ENCODE data around the gene MRPS18A. TPM values are rescaled to one million over a fixed set of nuclear protein-coding genes. Genes with fewer than 3 reads are reported as not detected.

The MRPS18A gene
- total and polyA plus RNA-seq, 9 of the 15 experiments (the other 6 are each of a cell fraction or from before 2014, with no cell fraction given), result 87.5 to 243 (median 125) TPM

DNA sequence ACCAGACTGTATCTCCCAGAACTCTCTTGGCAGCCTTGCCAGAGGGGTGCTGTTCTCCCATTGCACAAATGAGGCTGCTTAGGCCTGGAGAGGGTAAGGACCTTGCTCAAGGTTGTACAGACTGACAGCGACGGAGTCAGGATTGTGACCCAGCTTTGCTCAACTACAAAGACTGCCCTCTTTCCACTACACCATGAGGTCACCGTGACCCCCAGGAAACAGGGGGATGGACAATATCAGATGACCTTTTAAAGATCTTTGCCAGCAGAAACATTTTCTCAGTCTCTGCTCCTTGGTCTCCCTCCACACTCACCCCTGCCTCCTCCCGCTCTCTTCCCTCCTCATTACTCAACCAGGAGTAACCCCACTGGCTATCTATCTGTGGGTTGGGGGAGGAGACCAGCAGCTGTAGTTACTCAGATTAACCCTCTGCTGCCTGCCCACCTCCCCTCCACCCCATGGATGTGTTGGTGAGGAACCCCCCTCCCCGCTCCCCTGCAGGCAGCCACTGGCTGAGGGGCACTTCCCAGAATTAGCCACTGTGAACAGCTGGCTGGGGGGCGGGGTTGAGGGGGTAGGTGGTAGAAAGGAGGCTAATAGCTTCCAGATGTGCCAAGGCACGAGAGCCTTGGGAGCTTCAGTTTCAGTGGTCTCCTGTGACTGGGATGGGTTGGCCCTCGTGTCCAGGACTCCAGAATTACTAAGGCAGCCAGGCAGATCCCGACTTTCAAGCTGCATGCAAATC is 26.9 kb upstream of the MRPS18A start:
- FAIRE-seq, result peak; percentile 69
- CTCF ChIA-PET (ENCODE audit: low intra/inter-chr PET ratio), result no interaction called here
- in situ Hi-C loops (cut with MboI), result no loop called here
- Histone ChIP-seq H3K4me3 (no peak overlapping the region), H3K9me1 (ENCODE audit: control insufficient read depth, insufficient read depth, low read length) (no peaks in the 10 kb centered on the region), H3K27me3 (ENCODE audit: control insufficient read depth in 2 of 2, insufficient read depth in 2 of 2, low read length in 2 of 2) (no peaks in the 10 kb centered on the region), H3K79me2 (ENCODE audit: control insufficient read depth, insufficient read depth, low read length) (no peaks in the 10 kb centered on the region), H3K9me3 (replicated peaks; ENCODE audit: control insufficient read depth, insufficient read depth, low read depth, low read length) (no peaks in the 10 kb centered on the region), H3K27ac (ENCODE audit: extremely low read depth, low read depth, low read length) (no peak overlapping the region; the same call in 2 of the 3 replicates), H3K9ac (ENCODE audit: insufficient read depth in 1 of 2, low read depth in 2 of 2, low read length in 2 of 2) (no peak overlapping the region; a peak in 1 of 4 replicates), H3K4me1 (replicated peaks in 1 of 2; ENCODE audit: control insufficient read depth in 2 of 2, insufficient read depth in 2 of 2, low read length in 2 of 2) (peaks cover 28 to 29% of the 10 kb centered on the region in 2 experiments), H2AFZ (ENCODE audit: low read depth, low read length) (peak overlapping the region; percentile 34; the same call in 1 of the 2 replicates), H4K20me1 (replicated peaks; ENCODE audit: control insufficient read depth, insufficient read depth, low read length) (no peaks in the 10 kb centered on the region), H3K36me3 (ENCODE audit: control insufficient read depth, insufficient read depth, low read length) (no peaks in the 10 kb centered on the region), H3K4me2 (ENCODE audit: insufficient read depth, low read length) (peak overlapping the region; percentile 28; the same call in 1 of the 2 replicates)
- DNase-seq (ENCODE audit: extremely low read depth in 1 of 4, low spot score in 3 of 4), result peak; percentile 73 to 85 (median 80)
- POLR2A ChIA-PET, result interaction anchor here (0.5 to 3.4 kb wide), 12 partner anchors 9 to 533 kb away, joined by 3 to 17 read pairs (median 4); partner anchors contain the start of gene GTPBP2
- ATAC-seq, result peak; percentile 73
- no TSS peak for BruUV-seq (replicated peaks)
- 13% methylated on average over 9 of the region's 9 CpGs for WGBS (ENCODE audit: insufficient coverage, low coverage, missing lambda C conversion rate)
- intact Hi-C loops (cut with micrococcal nuclease), result no loop called here
- TF ChIP-seq TOE1 (IDR thresholded peaks at IDR 0.05; ENCODE audit: borderline replicate concordance) (peak; percentile 56; the same call in 1 of the 2 replicates), TOE1 (CRISPR knock-in tag; IDR thresholded peaks at IDR 0.05; ENCODE audit: borderline replicate concordance, low read depth) (no peak), CHAMP1 (IDR thresholded peaks at IDR 0.05) (no peak), PTTG1 (tag; IDR thresholded peaks at IDR 0.05; ENCODE audit: low read depth) (no peak), HNRNPL (IDR thresholded peaks at IDR 0.05; ENCODE audit: low read depth, low read length) (no peak), ZNF584 (CRISPR knock-in tag; IDR thresholded peaks at IDR 0.05; ENCODE audit: low read depth) (peak; percentile 79; the same call in 1 of the 2 replicates), MAZ (CRISPR knock-in tag; conservative IDR thresholded peaks at IDR 0.05 in 1 of 2, IDR thresholded peaks at IDR 0.05 in 1 of 2) (peak in 1 of 2 experiments; percentile 73; a peak in 2 of 4 replicates), KDM5B (IDR thresholded peaks at IDR 0.05; ENCODE audit: insufficient replicate concordance, low read depth, low read length) (no peak), AFF1 (IDR thresholded peaks at IDR 0.05; ENCODE audit: low read depth in 1 of 2, partially characterized antibody in 2 of 2) (peak in 1 of 2 experiments; percentile 40), LEF1 (IDR thresholded peaks at IDR 0.05) (peak; percentile 71; the same call in 1 of the 2 replicates), ZNF12 (CRISPR knock-in tag; IDR thresholded peaks at IDR 0.05) (no peak), PCBP1 (IDR thresholded peaks at IDR 0.05; ENCODE audit: low read depth, low read length, poor library complexity, severe bottlenecking) (no peak)
